ENCODE measurements around the gene SLC4A11.

- TF ChIP-seq EZH2 (IDR thresholded peaks at IDR 0.05; ENCODE audit: borderline replicate concordance, insufficient read depth, low read length, poor library complexity, severe bottlenecking): no peak
- TF ChIP-seq, protein P1, sequence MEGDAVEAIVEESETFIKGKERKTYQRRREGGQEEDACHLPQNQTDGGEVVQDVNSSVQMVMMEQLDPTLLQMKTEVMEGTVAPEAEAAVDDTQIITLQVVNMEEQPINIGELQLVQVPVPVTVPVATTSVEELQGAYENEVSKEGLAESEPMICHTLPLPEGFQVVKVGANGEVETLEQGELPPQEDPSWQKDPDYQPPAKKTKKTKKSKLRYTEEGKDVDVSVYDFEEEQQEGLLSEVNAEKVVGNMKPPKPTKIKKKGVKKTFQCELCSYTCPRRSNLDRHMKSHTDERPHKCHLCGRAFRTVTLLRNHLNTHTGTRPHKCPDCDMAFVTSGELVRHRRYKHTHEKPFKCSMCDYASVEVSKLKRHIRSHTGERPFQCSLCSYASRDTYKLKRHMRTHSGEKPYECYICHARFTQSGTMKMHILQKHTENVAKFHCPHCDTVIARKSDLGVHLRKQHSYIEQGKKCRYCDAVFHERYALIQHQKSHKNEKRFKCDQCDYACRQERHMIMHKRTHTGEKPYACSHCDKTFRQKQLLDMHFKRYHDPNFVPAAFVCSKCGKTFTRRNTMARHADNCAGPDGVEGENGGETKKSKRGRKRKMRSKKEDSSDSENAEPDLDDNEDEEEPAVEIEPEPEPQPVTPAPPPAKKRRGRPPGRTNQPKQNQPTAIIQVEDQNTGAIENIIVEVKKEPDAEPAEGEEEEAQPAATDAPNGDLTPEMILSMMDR (IDR thresholded peaks at IDR 0.05; ENCODE audit: poor library complexity, severe bottlenecking): no peak
- TF ChIP-seq REST (IDR thresholded peaks at IDR 0.05; ENCODE audit: borderline replicate concordance): no peak
- TF ChIP-seq POLR2AphosphoS5 (IDR thresholded peaks at IDR 0.05): no peak
- TF ChIP-seq MXI1 (conservative IDR thresholded peaks at IDR 0.05; ENCODE audit: poor library complexity, severe bottlenecking): no peak
- no peak for TF ChIP-seq TAF1 (IDR thresholded peaks at IDR 0.05; ENCODE audit: low read depth)
Measured at GRCh38 chr20:3222635-3223600, 16.1 kb downstream of the SLC4A11 start.
